ENCODE results near the gene SNAI3. TPM values are rescaled to one million over a fixed set of nuclear protein-coding genes. Genes with fewer than 3 reads are reported as not detected.
"Not testable (repeated sequence)": the region's sequence is repeated elsewhere in the genome, so short reads cannot be mapped to it uniquely, and the experiment has no call there.

The SNAI3 gene
- total RNA-seq, 1 donor from 2014 or later: 7.3 TPM

DNA sequence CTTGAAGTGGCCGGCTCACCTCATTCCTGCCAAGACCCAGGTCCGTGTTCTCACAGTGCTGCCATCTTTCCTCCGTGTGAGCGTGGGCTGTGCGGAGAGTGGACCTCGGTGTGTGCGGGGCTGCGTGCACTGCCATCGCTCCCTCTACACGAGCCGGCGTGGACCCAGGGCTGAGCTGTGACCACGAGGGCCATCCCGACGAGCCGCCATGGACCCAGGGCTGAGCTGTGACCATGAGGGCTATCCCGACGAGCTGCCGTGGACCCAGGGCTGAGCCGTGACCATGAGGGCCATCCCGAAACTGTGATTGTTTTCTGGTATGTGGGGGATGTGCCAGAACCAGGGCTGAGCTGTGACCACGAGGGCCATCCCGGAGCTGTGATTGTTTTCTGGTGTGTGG lies 14.5 kb downstream of the SNAI3 start:
- no peak for DNase-seq (ENCODE audit: low read depth)

DNA sequence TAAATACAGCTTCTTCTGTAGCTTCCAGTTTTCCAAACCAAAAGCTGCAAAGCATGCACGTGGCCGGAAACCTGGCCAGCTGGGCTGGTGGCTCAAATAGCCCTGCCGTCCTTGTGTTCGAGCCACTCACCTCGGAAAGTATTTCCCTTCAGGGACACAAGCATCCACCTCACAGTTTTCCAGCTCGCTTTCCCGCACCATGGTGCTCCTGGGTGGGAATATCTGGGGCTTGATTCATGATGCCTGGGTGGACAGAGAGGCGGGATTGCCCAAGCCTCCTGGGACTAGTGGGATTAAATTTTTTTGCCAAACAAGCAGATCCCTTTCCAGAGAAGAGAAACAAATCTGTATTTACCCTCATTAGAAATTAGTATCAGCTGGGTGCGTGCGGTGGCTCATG lies 16.3 kb downstream of the SNAI3 start:
- DNase-seq (ENCODE audit: low read depth): no peak

DNA sequence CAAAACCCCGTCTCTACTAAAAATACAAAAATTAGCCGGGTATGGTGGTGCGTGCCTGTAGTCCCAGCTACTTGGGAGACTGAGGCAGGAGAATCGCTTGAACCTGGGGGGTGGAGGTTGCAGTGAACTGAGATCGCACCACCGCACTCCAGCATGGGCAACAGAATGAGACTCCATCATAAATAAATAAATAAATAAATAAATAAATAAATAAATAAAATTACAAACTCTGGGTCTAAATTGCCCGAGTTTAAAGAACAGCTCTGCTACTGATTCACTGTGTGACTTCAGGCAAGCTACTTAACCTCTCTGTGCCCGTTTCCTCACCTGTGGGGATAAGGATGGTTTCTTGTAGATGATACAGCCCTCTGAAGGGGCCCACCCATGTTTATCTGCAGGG lies 16.8 kb downstream of the SNAI3 start:
- not testable (repeated sequence) for DNase-seq (ENCODE audit: low read depth)

DNA sequence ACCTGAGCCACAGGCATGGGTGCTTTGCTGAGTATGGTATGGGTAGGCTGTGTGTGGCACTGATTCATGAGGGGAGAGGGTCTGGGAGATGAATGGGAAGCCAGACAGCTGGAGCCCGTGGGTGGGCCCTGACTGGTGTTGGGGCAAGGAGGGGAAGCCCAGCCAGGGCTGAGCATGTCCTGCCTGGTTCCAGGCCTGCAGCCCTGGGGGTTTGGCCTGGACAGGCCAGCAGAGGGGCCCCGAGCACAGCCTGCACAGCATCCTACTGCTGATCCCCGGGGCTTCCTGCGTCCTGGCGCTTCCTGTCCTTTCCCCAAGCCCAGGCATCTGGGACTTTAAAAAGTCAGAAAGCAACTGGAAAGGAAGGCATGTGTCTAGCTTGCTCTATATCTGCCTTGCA lies 18.8 kb downstream of the SNAI3 start:
- DNase-seq (ENCODE audit: low read depth): no peak

DNA sequence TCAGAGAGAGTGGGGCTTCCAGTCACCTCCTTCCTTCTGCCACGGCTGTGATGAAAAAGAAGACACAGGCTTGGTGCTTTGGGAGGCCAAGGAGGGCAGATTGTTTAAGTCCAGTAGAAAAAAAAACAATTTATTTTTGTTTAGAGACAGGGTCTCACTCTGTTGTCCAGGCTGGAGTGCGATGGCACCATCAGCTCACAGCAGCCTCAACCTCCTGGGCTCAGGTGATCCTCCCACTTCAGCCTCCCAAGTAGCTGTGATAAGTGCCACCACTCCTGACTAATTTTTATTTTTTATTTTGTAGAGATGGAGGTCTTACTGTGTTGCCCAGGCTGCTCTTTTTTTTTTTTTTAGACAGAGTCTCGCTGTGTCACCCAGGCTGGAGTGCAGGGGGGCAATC lies 20.7 kb downstream of the SNAI3 start:
- no peak for DNase-seq (ENCODE audit: low read depth)

DNA sequence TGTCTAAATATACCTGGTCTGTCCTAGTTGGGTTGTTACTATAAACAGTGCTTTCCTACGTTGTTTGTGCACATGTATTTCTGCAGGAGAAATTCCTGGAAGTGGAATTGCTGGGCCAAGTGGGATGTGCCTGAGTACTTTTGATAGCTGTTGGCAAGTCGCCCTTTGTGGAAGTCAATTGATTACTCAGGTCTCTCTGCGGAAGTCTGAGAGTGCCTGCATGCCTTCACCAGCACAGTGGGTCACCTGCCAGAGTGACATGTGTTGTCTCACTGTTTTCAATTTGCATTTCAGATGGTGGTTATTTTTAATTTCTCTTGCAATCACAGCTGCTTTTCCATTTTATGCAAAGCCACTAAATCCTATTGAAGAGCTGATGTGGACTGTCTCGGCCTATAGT lies 21.2 kb downstream of the SNAI3 start:
- DNase-seq (ENCODE audit: low read depth): no peak

DNA sequence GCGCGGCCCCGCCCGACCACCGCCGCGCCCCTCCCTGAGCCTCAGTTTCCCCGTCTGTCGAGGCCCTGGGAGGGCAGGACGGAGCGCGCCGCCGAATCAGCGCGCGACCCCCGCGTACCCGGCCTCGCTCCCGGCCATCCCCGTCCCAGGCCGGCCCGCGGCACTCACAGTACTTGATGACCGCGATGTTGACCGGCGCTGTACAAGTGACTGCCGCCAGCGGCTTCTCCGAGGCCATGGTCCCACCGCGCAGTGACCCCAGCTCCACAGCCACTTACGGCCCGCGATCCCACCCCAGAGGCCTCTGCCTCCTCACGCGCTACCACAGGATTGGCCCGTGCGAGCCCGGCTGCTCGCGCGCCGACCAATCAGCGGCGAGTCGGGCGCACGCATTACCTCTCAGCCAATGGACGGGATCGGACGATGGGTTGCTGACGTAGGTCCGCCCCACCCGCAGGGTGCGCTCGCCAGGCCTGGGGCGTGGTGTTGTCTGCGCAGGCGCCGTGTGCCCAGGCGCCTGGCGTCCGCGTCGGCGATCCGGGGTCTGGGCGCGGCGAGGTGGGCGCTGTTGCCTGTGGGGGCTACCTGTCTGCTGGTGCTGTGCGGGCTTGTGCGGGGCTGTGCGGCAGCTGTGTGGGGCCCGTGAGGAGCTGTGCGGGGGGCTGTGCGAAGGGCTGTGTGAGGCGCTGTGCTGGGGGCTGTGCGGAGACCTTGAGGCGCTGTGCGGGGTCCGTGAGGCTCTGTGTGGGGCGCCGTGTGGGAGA lies 23.3 kb downstream of the SNAI3 start, which contains the start of gene MVD:
Gene MVD (minus strand): TSS at position 249 of the 764 bp plus-strand sequence. CDS start 11 bp downstream, at position 238.
- DNase-seq (ENCODE audit: low read depth): peak; percentile 98

DNA sequence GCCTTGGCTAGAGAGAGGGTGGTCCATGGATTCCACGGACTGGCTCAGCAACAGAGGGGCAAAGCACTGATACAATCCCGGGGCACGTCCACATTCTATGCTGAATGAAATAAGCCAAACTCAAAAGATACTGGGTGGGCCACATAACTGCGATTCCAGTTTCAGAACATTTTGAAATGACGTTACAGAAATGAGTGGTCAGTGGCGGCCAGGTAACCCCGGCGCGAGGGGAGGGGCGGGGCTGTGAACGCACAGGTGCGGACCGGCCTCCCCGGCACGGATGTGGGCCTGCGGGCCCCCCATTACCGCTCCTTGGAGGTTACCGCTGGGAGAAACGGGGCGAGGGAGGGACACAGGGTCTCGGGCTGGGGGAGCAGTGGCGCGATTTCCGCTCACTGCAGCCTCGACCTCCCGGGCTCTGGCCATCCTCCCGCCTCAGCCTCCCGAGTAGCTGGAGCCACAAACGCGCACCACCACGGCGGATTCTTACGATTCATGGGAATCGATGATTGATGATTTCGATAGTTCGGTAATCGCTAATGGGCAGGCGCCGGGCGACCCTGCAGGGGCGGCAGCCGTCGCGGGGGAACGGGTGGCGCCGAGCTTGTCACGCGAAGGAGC lies 24.0 kb downstream of the SNAI3 start:
- no peak for DNase-seq (ENCODE audit: low read depth)

DNA sequence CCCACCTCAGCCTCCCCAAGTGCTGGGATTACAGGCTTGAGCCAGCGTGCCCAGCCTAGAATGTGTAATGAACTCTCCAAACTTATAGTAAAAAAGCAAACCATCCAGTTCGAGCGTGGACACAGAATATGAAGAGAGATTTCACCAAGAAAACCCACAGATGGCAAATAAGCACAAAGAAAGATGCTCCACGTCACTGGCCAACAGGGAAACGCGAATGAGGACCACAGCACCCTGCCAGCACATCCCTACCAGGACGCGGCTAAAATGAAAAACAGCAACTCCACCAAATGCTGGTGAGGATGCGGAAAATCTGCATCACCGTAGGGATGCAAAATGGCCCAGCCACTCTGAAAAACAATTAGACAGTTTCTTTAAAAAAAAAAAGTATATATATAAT lies 24.8 kb downstream of the SNAI3 start:
- DNase-seq (ENCODE audit: low read depth): no peak

DNA sequence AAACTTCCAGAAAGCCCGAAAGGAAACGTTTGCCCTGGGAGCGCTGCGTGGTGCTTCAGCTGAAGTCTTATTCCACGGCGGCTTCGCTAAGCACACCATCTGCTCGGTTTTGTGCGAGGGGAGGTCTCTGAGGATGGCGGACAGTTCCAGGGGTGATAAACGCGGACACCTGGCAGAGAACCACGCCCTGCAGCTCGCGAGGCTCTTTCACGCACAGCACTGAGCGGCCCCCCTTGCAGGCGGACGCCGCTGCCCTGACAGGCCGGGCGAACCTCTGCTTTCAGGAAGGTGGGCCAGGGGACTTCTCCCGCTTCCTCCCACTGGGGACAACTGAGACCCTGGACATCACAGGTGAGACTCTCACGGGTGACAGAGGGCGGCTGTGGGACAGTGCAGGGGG lies 27.1 kb downstream of the SNAI3 start:
- DNase-seq (ENCODE audit: low read depth): no peak

DNA sequence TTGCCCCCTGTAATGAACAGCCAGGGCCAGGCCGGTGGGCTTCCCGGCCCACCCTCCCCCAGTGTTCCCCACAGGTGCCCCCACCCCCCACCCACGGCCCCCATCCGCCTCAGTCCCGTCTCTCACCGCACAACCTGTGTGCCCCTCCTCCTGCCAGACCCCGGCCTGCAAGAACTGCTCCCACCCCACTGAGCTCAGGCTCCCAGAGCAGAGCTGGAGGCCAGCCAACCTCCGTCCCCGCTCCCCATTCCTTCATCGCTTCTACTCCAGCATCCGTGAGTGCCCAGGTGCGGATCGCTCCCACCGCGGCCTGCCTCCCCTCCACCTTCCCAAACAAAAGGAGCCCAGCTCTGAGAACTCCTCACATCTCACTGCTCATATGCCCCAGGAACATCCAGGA lies 27.6 kb downstream of the SNAI3 start:
- DNase-seq (ENCODE audit: low read depth): no peak

DNA sequence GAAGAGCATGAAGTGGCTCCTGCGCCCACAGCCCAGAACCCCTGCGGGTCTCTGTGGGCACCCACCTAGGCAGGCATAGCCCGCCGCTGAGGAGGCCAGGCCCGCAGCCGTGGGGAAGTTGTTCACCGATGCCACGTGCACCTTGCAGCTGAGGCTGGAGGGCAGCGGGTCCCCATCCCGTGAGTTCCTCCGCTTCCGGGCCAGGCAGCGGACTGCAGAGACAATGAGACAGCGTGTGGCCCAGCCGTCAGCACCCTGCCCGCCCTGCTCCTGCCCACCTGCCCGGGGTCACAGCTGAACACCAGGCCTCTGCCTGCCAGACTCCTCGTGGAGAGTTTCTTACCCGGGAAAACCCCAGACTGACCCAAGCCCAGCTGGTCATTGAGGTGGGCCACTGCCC lies 28.9 kb downstream of the SNAI3 start:
- no peak for DNase-seq (ENCODE audit: low read depth)

DNA sequence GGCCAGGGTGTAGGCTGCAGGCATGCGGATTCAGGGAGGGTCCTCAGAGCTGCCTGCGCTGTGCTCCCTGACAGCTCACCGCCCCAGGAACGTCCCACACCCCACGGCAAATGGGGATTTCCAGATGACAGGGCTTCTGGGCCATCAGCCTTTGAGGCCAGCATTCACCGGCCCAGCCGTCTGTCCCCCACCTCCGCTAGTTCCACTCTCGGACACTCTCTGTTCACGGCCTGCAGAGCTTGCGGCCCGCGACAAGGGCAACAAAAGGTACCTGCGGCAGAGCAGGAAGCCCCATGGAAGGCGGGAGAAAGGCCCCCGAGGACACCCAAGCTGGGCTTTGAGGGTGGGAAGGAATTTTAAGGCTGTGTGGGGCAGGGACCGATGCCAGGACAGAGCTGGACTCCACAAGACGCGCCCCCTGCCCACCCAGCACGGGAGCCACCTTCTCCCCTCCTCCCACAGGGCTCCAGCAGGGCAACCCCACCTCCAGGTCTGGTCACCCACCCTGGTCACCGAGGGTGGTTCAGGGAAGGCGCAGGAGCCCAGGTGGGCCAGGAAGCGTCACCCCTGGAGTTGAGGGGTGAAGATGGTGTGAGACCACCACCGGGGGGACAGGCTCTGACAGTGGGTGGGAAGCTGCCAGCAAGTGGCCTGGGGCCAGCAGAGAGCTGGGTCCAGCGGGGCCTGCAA lies 29.9 kb downstream of the SNAI3 start:
- no peak for DNase-seq (ENCODE audit: low read depth)

DNA sequence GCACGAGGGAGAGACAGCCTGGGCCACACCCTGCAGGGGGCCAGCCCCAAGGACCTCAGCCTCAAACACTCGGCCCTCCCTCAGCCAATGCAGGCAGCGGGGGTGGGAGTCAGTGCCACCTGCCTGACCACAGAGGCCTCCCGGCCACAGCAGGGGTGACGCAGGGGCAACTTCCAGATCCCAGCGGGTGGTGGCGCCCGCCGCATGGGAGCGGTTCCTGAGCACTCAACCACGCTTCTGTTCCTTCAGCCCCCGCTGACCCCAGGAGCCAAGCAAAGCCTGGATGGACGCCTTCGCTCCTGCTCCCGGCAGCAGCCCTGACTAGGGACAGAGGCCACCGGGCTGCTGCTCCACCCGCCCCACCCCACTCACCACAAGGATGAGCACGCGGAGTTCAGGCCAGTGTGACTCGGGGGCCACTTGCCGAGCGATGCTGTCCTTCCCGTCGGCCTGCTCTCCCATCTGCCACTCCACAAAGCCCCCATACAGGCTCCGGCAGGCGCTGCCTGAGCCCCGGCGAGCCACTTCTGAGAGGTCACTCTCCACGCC lies 30.5 kb downstream of the SNAI3 start:
- DNase-seq (ENCODE audit: low read depth): no peak

DNA sequence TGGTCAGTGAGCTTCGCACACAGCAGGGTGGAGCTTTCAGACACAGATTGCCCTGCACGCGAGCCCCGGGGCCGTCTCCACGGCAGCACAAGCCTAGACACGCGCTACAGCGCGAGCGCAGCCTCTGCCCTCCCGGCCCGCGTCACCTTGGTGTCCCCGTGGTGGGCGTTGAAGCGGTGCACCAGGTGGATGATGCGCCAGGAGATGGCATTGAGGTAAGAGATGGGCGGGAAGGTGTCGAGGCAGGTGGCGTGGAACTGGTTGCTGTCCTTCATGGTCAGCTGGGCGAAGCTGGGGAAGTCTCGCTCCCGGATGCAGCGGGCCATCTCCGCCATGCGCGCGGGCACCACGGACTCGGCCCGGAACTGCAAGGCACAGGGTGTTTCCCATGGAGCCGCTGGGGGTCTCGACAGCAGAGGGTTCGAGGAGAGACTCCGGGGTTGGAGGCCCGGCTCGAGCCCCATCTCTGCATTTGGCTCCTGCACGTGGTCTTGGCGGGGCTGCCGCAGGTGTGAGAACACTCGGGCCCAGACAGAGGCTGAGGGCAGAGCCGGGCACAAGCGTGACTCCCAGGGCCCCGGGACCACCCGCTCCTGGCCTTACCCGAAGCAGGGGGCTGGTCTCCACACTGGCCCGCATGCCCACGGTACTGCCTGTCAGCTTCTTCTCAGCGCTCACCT lies 31.1 kb downstream of the SNAI3 start:
- DNase-seq (ENCODE audit: low read depth): no peak

DNA sequence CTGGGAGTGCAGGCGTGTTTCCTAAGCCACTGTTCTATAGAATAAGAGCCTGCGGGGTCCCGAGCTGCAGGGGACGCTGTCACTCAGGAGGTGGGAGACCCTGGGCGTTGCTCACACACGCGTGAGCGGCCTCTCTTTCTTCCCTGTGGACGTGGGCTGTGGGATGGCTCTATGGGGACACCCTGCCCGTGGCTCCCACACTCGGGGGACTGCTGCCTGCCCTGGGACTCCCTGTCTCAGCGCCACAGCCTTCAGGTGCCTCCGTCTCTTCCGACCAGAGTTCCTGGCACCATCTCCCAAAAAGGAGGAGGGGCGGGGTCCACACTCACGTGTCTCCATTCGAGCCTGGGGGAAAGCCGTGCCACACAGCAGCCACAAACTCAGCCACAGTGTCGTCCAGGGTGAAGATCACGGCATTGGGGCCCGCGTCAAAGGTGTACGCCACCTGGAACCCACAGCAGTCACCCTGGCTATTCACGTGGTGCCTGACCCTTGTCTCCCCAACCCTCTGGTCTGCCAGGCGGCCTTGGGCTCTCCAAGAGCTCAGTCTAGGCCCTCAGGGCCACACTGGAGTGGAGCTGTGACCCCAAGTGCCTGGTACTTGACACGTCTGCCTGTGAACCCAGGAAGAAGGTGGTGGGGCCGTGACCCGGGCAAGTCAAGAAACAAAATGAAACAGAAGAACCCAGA lies 31.8 kb downstream of the SNAI3 start:
- no peak for DNase-seq (ENCODE audit: low read depth)

DNA sequence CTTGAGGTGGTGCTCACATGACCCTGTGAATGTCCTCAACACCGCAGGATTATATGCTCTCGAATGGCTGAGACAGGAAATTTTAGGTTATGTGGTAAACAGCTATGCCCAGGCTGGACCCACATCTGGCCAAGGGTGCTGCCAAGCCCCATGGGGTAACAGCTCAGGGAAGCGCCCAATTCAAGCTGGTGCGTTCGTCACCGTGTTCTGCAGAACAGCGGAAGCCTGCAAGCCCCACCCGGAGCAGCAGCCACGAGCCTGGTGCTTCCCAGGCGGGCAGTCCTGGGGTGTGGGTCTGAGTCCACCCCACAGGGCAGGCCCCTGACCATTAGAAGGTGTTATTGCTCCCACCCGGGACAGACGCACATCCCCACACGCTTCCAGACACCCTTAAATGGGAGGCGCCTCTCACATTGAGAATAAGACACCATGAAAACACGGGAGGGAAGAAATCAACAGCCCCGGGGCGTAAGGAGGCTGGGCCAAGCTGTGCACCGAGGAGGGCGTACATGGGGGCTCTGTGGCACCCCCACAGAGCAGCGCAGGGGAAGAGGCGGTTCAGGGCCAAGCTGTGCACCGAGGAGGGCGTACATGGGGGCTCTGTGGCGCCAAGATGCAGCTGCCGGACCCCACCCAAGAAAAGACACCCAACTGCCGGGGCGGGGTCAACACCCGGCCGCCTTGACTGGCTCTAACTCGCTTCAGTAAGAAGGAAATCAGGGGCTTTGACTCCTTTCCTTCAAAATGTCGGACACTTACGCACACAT lies 32.5 kb downstream of the SNAI3 start:
- DNase-seq (ENCODE audit: low read depth): no peak

DNA sequence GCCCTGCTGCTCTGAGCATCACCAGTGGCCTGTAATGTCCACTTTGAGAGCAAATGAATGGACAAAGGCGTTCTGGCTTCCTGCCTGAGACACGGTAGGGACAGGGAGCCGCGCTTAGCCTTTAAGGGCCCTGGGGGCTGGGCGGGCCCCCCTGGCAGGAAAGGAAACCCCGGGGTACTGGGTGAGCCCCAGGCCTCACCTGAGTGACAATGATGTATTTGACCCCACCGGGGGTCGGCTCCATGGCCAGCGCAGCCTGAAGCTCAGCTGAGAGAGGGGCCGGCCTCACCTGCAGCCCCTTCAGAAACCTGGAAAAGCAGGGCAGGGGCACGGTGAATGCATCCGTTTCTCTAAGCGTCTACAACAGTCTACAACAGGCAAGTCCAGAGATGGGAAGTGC lies 33.2 kb downstream of the SNAI3 start:
- DNase-seq (ENCODE audit: low read depth): no peak

DNA sequence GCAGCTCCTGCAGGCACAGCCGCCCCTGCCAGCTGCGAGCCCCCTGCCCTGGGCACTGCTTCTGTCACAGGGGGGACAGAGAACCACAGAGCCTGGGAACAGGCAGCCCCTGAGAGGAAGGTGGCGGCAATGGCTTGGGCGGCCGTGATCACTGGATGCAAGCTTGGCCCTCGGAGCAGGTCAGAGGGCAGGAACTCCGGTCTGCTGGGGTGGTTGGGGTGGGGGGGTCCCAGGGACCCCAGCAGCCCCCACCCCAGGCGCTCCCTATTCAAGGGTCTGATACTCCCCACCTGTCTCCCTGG lies 33.6 kb downstream of the SNAI3 start:
- DNase-seq (ENCODE audit: low read depth): no peak

DNA sequence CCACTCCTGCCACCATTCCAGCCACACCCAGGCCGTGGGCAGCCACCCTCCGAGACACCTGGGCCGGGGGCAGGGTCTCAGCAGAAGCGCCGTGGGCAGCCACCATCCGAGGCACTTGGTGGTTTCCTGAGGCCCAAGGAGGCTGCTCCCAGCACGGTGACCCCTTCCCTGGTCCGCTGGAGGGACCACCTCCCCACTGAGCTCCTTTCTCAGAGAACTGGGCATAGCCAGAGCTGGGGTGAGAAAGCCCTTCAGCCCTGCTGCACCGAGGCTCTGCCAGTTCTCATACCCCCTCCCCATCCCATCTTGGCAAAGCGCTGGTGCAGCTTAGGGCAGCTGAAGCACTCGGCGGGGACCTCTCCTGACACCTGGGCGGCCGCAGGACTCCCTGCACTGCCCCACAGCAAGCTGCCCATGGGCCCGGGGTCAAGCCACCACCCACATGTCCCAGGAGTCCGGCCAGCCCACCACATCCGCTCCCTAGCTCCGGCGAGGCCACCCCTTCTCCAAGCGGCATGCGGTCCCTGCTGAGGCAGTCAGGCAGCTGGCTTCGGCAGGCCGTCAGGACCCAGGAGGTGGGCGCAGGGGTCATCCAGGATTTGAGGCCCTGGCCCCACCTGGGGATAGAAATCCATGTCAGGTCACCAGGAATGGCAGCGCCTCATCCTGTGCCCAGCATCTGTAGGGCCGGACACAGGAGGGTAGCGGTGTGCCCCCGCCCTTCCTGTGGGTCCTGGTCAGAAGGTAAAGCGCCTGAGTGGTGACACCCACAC lies 34.1 kb downstream of the SNAI3 start:
- no peak for DNase-seq (ENCODE audit: low read depth)
